Posterior vena cava (tissue), 2 donors: ENCODE results near the gene NCR2. TPM values are rescaled to one million over a fixed set of nuclear protein-coding genes. Genes with fewer than 3 reads are reported as not detected.

ENCODE experiments used
- DNase-seq: peaks from one replicate; pipeline ENCODE4 v3.0.0-alpha.2; 2020; ENCODE audit warnings: low spot score
- intact Hi-C, 2 donors: fragments of 100-400 bp; cut with DNase I; formaldehyde crosslinking; loops; one replicate each; pipeline versions ENCODE4 v1.14.1 to v1.14.2; 2022 to 2023
- total RNA-seq, 2 donors: library from RNA; stranded (reverse); fragmentation: NEBNext Ultra II Directional; extraction: Animal tissue kit (Norgen Biotek cat#: 25700); gene quantifications; one replicate each; pipeline ENCODE4 v1.2.1, GENCODE V29; 2021
- donor health status: DM: yes; HTN: yes; CAD: no.
- donor health status: DM: yes; HTN: yes; CAD: no.

The NCR2 gene
- total RNA-seq, 2 donors from 2014 or later = not detected

DNA sequence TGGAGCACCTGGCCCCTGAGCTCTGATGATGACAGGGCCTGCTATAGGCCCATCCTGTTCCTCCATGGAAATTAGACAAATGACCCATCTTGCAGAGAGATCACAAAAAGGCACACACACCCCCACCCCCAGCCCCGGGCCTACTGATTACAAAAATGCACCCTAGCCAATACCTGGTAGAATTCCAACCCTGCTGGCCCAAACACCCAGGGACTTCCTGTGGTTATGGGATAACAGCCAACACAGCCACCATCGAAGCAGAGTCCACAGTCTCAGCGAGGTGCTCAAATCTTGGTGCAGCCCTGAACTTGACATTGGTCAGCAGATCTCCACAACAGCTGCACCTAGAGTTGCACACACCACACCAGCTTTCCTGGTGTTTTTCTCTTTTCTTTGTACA, 17.0 kb downstream of the NCR2 start:
- DNase-seq = no peak

DNA sequence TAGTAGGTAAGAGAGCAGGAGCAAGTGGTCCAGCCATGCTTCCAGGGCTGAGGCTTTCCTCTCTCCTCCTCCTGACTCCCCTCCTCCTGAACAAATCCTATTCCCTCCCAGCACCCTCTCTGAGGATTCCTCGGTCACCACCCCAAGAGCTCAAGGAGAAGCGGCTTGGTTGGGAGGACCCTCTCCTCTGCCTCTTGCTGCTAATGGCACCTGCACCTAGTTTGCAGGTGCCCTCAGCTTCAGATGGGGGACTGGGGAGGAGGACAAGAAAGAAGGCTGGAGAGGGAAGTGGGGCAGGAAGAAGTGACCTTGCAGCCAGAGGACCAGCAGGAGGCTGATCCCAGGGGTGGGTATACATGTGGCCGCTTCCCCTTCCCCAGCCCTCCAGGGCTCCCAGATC, 17.5 kb downstream of the NCR2 start:
- no peak for DNase-seq
- intact Hi-C loops = no loop called here

More for the DNA sequence above, 17.0 kb downstream of the NCR2 start:
- intact Hi-C loops = no loop called here

DNA sequence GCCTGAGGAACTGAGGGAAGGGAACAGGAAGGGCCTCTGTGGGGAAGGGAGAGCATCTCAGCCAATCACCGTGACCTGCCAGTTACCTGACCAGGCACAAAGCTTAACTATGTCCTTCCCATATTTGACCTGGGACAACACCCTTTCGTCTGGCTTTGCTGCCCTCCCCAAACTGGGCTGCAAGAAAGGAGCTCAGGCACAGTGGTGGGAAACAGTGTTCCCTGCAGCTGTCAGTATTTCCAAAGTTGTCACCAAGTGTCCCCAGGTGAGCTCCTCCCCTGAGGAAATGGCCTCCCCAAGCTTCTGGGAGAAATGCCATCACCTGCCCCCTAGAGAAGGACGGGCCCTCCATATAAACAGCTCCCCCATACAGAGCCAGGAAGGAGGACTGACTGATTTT, 17.9 kb downstream of the NCR2 start:
- intact Hi-C loops = no loop called here
- DNase-seq = no peak

DNA sequence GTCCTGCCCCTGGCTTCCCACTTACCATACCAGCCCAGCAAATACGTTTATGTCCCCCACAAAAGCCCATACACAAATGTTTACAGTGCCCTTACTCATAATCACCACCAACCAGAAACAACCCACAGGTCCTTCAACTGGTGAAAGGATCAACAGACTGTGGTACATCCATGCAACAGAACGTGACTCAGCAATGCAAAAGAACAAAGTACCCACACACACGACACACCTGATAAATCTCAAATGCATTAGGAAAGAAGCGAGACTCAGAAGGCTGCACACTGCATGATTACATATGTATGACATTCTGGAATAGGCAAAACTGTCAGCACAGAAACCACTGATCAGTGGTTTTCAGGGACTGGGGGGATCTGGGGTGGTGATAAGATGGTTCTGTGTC, 20.5 kb downstream of the NCR2 start:
- DNase-seq = no peak
- intact Hi-C loops = no loop called here

DNA sequence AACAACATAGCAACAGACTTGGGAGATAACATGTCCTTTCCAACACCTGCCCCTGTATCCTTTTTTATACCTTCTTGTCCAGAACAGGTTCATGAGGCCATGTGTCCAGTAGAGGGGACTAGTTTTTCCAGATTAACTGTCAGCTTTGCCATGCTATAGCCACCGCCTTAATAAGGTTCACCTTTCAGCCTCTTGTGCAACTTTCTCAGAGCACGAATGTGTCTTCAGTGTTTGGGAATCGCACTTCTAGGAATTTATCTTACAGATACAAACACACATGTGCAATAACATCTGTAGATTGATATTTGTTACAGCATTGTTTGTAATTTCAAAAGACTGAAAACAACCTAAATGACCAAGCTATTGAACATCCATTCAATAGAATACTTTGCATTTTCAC, 21.4 kb downstream of the NCR2 start:
- intact Hi-C loops = no loop called here
- no peak for DNase-seq

DNA sequence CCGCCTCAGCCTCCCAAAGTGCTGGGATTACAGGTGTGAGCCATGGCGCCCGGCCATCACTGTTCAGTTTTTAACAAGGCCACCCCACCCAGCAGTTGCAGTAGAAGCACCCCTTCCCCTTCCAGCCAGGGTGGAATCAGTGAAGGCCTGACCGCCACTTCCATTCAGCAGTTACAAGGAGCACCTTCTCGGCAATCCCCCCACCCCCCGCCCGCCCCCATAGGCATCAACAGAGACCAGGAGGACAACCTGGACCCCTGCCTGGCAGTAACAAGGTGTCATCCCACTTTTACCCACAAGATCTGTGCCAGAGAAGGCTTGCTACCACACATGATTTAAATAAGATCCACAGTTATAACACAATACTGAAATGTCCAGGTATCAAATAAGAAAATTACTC, 23.1 kb downstream of the NCR2 start:
- DNase-seq = no peak
- intact Hi-C loops = no loop called here

DNA sequence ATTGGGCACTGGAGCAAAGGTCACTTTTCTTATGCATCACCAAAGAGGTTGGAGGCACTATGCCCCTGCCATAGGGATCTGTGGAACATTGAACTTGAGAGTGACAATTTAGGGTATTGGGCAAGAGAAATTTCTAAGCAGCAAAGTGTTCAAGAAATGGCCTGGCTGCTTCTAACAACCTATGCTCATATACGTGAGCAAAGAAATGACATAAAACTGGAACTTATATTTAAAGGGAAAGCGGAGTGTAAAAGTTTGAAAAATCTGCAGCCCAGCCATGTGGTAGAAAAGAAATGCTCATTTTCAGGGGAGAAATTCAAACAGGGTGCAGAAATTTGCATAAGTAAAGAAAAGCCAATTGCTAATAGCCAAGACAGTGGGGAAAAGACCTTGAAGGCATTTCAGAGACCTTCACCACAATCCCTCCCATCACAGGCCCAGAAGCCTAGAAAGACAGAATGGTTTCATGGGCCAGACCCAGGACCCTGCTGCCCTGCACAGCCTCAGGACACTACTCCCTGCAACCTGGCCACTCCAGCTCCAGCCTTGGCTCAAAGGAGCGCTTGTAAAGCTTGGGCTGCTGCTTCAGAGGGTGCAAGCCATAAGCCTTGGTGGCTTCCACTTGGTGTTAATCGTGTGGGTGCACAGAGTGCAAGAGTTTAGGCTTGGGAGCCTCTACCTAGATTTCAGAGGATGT, 24.4 kb downstream of the NCR2 start:
- intact Hi-C loops = no loop called here
- no peak for DNase-seq

DNA sequence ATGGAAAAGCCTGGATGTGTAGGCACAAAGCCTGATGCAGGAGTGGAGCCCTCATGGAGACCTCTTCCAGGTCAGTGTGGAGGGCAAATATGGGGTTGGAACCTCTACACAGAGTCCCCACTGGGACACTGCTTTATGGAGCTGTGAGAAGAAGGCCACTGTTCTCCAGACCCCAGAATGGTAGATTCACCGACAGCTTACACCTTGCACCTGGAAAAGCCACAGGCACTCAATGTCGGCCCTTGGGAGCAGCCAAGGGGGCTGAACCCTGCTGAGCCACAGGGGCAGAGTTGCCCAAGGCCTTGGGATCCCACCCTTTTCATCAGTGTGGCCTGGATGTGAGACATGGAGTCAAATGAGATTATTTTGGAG, 24.9 kb downstream of the NCR2 start:
- no peak for DNase-seq
- intact Hi-C loops = no loop called here

DNA sequence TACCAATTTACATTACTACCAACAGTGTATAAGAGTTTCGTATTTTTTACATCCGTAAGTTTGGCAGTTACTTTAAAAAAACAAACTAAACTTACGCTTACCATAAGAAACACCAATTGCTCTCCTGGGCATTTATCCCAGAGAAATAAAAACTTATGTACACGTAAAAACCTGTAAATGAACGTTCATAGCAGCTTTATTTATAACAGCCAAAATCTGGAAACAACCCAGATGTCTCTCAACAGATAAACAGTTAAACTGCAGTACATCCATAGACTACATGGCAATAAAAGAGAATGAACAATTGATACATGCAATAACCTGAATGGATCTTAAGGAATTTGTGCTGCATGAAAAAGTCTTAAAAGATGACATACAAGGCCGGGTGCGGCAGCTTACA, 30.7 kb downstream of the NCR2 start:
- intact Hi-C loops = loop anchor here (2.0 to 5.0 kb wide), 3 partner anchors 226 to 317 kb away; no protein-coding TSS in a partner anchor
- DNase-seq = no peak

DNA sequence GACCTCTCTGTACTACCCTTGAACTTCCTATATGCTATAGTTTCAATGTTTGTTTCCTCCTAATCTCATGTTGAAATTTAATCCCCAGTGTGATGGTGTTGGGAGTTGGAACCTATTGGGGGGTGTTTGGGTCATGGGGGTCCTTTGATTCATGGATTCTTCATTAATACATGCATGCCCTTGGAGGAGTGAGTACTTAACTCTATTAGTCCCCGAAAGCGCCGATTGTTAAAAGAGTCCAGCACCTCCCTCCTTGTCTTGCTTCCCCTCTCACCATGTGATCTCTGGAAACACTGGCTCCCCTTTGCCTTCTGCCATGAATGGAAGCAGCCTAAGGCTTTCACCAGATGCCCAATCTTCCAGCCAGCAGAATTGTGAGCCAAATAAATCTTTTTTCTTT, 31.7 kb downstream of the NCR2 start:
- no peak for DNase-seq
- intact Hi-C loops = loop anchor here (2.0 to 5.0 kb wide), 3 partner anchors 225 to 316 kb away; no protein-coding TSS in a partner anchor

DNA sequence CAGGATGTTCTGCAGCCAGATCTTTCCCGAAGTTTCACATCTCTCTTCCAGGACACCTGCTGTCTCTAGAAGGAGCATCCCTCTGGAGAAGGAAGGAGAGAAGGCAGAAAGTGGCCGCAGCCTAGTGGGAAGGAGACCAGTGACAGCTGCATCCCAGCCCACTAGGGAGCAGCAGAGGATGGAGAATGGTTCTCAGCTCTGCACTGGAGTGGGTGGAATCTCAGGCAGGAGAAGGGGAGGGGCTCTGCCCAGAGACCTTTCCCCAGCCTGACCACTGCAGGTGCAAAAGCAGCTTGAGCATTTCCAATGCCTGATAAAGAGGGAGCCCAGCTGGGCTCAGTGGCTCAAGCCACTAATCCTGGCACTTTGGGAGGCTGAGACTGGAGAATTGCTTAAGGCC, 32.3 kb downstream of the NCR2 start:
- intact Hi-C loops = loop anchor here (2.0 to 5.0 kb wide), 3 partner anchors 225 to 315 kb away; no protein-coding TSS in a partner anchor
- DNase-seq = no peak

DNA sequence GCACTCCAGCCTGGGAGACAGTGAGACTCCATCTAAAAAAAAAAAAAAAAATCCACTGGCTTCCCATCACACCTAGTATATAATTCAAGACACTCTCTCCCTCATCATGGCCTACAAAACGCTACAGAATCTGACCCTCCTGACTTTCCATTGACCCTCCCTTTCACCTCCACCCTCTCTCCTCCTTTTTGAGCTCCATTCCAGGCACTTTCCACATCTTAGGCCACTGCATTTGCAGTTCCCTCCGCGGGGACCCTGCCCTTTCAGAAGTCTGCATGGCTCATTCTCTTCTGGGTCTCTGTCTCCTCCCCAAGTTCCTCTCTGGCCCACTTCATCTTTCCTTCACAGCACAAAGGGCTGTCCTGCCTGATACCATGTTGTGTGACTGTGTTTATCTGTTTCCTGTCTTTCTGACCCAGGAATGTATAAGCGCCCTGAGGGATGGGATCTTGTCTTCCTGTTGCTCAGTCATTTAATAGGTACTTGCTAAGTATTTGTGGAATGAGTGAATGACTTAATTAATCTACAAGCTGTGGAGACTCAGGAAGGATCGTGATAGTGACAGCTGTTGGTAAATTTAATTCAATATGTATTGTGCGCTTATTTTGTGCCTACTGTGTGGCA, 35.2 kb downstream of the NCR2 start:
- intact Hi-C loops = loop anchor here in 1 of 2 donors (5.0 kb wide), 1 partner anchor 52 kb away; no protein-coding TSS in a partner anchor
- DNase-seq = no peak

DNA sequence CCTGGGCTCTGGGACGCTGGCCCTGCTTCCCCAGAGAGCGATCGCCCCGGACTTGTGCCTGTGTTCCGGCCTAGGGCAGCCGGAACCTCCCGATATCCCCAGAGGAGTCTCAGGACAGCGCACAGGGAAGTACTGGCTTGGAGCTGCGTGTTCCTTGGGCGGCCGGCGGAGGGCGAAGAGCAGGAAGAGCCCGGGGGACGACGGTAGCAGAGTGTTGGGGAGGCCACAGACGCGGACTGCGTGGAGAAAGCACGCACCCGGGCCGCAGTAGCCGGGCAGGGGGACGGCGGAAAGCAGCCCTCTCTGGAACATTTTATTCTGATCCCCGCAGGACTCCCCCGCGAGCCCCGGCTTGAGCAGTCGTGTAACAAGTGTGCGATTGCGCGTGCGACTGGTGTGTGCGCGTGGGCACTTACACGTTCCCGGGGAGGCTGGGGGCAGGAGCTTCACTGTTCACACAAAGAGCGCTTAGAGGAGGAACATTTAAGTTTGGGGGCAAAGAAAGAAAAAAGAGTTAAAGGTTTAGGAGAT, 36.1 kb downstream of the NCR2 start:
- intact Hi-C loops = loop anchor here in 1 of 2 donors (5.0 kb wide), 1 partner anchor 51 kb away; no protein-coding TSS in a partner anchor
- no peak for DNase-seq

DNA sequence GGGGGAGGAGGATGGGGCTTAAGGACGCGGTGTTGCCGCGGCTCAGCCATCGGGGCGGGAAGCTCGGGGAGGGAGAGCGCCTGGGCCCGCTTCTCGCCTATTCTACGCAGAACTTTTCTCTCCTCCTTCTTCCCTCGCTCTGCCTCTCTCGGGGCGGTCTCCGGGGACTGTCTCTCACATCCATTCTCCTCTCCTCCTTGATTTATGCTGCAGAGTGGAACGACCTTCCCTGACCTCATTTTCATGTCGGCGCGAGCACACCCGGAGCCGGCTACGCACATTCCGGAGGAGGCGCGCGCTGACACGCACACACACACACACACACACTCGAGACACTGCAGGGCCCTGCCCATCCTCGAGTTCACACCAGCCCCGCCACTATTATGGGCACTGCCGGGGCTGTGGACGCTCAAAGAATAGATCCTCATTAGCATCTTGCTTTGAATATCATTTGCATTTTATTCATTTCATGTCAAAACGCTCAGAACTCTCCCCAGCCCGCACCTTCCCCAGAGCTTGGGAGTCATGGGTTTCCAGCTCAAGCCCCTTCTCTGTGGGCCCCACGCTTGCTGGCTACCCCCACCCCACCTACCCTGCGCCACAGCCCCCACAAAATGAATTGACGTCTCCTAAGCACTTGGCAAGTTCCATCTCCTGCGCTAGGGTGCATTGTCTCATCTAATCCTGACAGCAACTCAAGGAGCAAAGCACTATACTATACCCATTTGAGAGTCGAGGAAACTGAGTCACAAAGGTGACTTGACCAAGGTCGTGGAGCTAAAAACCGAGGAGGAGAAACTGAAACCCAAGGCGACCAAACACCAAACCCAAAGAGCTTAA, 36.8 kb downstream of the NCR2 start:
- intact Hi-C loops = loop anchor here in 1 of 2 donors (5.0 kb wide), 1 partner anchor 50 kb away; no protein-coding TSS in a partner anchor
- DNase-seq = no peak

DNA sequence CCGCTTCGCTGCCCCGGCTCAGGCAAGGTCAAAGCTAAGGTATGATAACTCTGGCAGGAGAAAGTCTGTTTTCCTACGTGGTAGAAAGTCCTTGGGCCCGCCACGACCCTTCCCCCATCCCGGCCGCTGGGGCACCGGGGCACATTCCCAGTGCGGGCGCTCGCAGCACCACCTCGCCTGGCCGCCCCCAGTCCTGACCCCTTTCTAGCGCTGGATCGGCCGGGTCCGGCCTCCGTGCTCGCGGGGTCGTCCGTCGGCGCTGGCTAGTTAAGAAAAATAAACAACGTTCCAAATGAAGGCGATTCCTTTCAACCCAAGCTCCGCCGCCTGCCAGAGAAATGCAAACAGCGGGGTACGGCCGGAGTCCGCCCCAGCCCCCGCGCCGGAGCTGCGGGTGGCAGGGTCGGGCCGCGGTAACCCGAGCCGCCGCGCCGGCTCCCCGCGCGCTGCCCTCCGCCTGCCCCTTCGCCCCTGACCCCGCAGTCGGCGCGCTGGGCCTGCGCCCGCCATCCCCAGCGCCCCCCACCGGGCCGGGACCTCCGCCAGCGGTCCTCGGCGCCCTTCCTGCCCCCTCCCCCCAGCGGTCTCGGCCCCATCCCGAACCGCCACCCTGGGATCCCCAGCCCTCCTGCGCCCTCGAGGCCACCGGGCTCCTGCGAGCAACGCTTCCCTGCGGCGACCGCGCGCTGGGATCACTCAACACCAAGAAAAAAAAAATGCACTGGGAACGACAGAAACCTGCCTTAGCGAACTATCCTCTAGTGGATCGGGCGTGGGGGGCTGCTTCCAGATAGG, 37.6 kb downstream of the NCR2 start:
- intact Hi-C loops = loop anchor here in 1 of 2 donors (5.0 kb wide), 1 partner anchor 49 kb away; no protein-coding TSS in a partner anchor
- no peak for DNase-seq

DNA sequence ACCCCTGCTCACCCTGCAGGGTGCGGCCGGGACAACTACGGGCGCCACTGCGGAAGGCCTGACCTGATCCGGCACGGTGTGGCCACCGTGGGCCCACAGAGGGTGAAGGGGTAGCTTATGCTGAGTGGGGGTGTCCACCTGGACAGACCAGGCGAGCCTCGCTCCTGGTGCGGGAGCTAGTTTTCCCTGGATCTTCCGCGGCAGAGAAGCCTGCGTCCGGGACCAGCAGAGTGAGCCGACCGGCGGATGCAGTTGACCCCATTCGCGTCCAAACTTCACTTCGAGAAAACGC, 38.2 kb downstream of the NCR2 start:
- intact Hi-C loops = loop anchor here in 1 of 2 donors (5.0 kb wide), 1 partner anchor 49 kb away; no protein-coding TSS in a partner anchor
- no peak for DNase-seq

DNA sequence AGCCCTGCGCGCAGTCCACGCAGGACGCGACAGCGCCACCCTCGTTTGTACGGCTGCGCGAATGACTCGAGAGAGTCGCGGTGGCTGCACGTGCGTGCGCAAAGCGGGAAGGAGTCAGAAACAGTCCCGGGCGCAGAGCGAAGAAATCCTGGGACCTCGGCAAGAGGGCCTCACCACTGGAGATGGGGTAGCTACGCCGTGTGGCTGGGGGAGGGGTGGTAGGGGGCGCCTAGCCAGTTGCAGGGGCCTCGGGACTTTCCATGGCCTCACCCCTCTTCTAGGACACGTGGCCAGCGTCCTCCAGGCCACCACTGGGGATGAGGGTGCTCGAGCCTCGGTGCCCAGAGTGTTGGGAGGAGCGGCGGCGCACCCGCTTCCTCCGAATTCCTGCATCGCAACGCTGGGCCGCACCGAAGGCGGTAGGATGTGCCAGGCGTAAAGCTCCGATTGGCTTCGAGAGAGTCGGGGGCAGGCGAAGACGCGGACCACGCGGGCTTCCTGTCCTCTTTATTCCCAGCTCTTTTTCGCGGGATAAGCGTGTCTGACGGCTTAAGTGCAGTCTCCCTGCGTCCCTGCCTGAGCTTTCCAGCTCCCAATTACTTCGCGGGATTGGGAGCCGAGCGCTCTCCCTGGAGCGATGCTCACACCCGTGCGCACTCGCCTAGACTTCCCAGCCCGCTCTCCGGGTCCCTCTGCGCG, 38.7 kb downstream of the NCR2 start:
- intact Hi-C loops = loop anchor here in 1 of 2 donors (5.0 kb wide), 1 partner anchor 48 kb away; no protein-coding TSS in a partner anchor
- no peak for DNase-seq
